ENCODE results near the gene TTC22. TPM values are rescaled to one million over a fixed set of nuclear protein-coding genes. Genes with fewer than 3 reads are reported as not detected.

The TTC22 gene
- total RNA-seq, 1 donor from 2014 or later: not detected

GRCh38 chr1:54809496-54810074 is 8.5 kb upstream of the TTC22 start:
- Histone ChIP-seq H2AFZ (replicated peaks) (no peak overlapping the region), H3K4me2 (no peak overlapping the region), H3K9me3 (ENCODE audit: low read depth) (no peaks in the 10 kb centered on the region), H3K9ac (no peak overlapping the region), H3K27ac (no peak overlapping the region), H4K20me1 (ENCODE audit: low read depth) (peaks cover 4% of the 10 kb centered on the region), H3K4me3 (no peak overlapping the region), H3K4me1 (peaks cover 12% of the 10 kb centered on the region), H3K79me2 (ENCODE audit: low read depth) (no peaks in the 10 kb centered on the region), H3K27me3 (peaks cover 9% of the 10 kb centered on the region), H3F3A (ENCODE audit: low read depth) (peaks cover 5% of the 10 kb centered on the region), H3K36me3 (no peaks in the 10 kb centered on the region)
- no peaks in the 10 kb centered on the region for H3K9me3 Mint-ChIP-seq
- DNase-seq (ENCODE audit: low spot score): no peak
- H3K4me1 Mint-ChIP-seq: peaks cover 17% of the 10 kb centered on the region
- no peak for TF ChIP-seq EZH2phosphoT487 (IDR thresholded peaks at IDR 0.05)
- no peak for TF ChIP-seq EZH2 (IDR thresholded peaks at IDR 0.05)
- no peak for TF ChIP-seq CTCF (IDR thresholded peaks at IDR 0.05)
- H3K27ac Mint-ChIP-seq: no peak overlapping the region
- H3K36me3 Mint-ChIP-seq: no peaks in the 10 kb centered on the region
- H3K4me3 Mint-ChIP-seq: no peak overlapping the region
- H3K27me3 Mint-ChIP-seq (ENCODE audit: insufficient read depth, low read depth): peaks cover 4% of the 10 kb centered on the region

GRCh38 chr1:54808443-54809207 is 7.5 kb upstream of the TTC22 start:
- H3K9me3 Mint-ChIP-seq: no peaks in the 10 kb centered on the region
- peaks cover 13% of the 10 kb centered on the region for H3K4me1 Mint-ChIP-seq
- Histone ChIP-seq H3K27ac (no peak overlapping the region), H3K4me3 (no peak overlapping the region), H4K20me1 (ENCODE audit: low read depth) (peaks cover under 1% of the 10 kb centered on the region), H3F3A (ENCODE audit: low read depth) (peaks cover 5% of the 10 kb centered on the region), H3K79me2 (ENCODE audit: low read depth) (no peaks in the 10 kb centered on the region), H3K27me3 (peaks cover 4% of the 10 kb centered on the region), H3K9ac (no peak overlapping the region), H2AFZ (replicated peaks) (no peak overlapping the region), H3K36me3 (no peaks in the 10 kb centered on the region), H3K4me2 (no peak overlapping the region), H3K4me1 (peaks cover 6% of the 10 kb centered on the region), H3K9me3 (ENCODE audit: low read depth) (no peaks in the 10 kb centered on the region)
- H3K27ac Mint-ChIP-seq: peak overlapping the region; percentile 12
- no peaks in the 10 kb centered on the region for H3K36me3 Mint-ChIP-seq
- DNase-seq (ENCODE audit: low spot score): no peak
- TF ChIP-seq EZH2 (IDR thresholded peaks at IDR 0.05): no peak
- TF ChIP-seq CTCF (IDR thresholded peaks at IDR 0.05): peak; percentile 28
- H3K4me3 Mint-ChIP-seq: no peak overlapping the region
- H3K27me3 Mint-ChIP-seq (ENCODE audit: insufficient read depth, low read depth): peaks cover 4% of the 10 kb centered on the region

- TF ChIP-seq EZH2 (IDR thresholded peaks at IDR 0.05) (no peak), EZH2phosphoT487 (IDR thresholded peaks at IDR 0.05) (no peak), CTCF (IDR thresholded peaks at IDR 0.05) (no peak)
- Histone ChIP-seq H4K20me1 (ENCODE audit: low read depth) (no peaks in the 10 kb centered on the region), H3K9me3 (ENCODE audit: low read depth) (no peaks in the 10 kb centered on the region), H3K4me2 (no peak overlapping the region), H3K36me3 (no peaks in the 10 kb centered on the region), H3K4me3 (no peak overlapping the region), H2AFZ (replicated peaks) (no peak overlapping the region), H3F3A (ENCODE audit: low read depth) (peaks cover 4% of the 10 kb centered on the region), H3K4me1 (no peaks in the 10 kb centered on the region), H3K79me2 (ENCODE audit: low read depth) (no peaks in the 10 kb centered on the region), H3K27ac (no peak overlapping the region), H3K9ac (no peak overlapping the region), H3K27me3 (peaks cover 4% of the 10 kb centered on the region)
- DNase-seq (ENCODE audit: low spot score): no peak
- Mint-ChIP-seq H3K4me1 (peaks cover 7% of the 10 kb centered on the region), H3K4me3 (no peak overlapping the region), H3K27ac (peak overlapping the region; percentile 12), H3K27me3 (ENCODE audit: insufficient read depth, low read depth) (peaks cover 7% of the 10 kb centered on the region), H3K36me3 (no peaks in the 10 kb centered on the region), H3K9me3 (no peaks in the 10 kb centered on the region)
Observed at GRCh38 chr1:54807756-54808155, 6.6 kb upstream of the TTC22 start.

Measured in neural progenitor cell (in vitro differentiated cells).